Astrocyte (in vitro differentiated cells and primary cell): ENCODE data around the gene RNF223. TPM values are rescaled to one million over a fixed set of nuclear protein-coding genes. Genes with fewer than 3 reads are reported as not detected.
"Not testable (repeated sequence)": the region's sequence is repeated elsewhere in the genome, so short reads cannot be mapped to it uniquely, and the experiment has no call there.

ENCODE experiments used
- DNase-seq: peaks from one replicate; pipeline ENCODE4 v3.0.0-alpha.2; 2010; ENCODE audit warnings: low read depth
- FAIRE-seq: peaks from 2 replicates; lab custom pipeline; 2011; peaks lifted over from hg19 to GRCh38; lab: Jason Lieb, UNC
- H2AFZ ChIP-seq: 2 replicates; pipeline ENCODE4 v1.6.0; 2012; ENCODE audit warnings: low read depth, low read length, inconsistent platforms
- H3K27ac ChIP-seq: 2 replicates; pipeline ENCODE4 v1.5.1; 2011; ENCODE audit warnings: low read depth, low read length, inconsistent platforms
- H3K27me3 ChIP-seq: 2 replicates; pipeline ENCODE4 v1.6.0; 2011; ENCODE audit warnings: low read length, inconsistent platforms; ENCODE audit not compliant: insufficient read depth
- H3K36me3 ChIP-seq: 2 replicates; pipeline ENCODE4 v1.5.1; 2011; ENCODE audit warnings: low read length, inconsistent platforms; ENCODE audit not compliant: insufficient read depth
- H3K4me1 ChIP-seq: 2 replicates; pipeline ENCODE4 v1.5.1; 2011; ENCODE audit warnings: low read length, inconsistent platforms; ENCODE audit not compliant: insufficient read depth
- H3K4me2 ChIP-seq: 2 replicates; pipeline ENCODE4 v1.6.0; 2012; ENCODE audit warnings: low read length, inconsistent platforms
- H3K4me3 ChIP-seq: 2 replicates; pipeline ENCODE4 v1.5.1; 2011; ENCODE audit warnings: low read depth, mild to moderate bottlenecking, low read length, inconsistent platforms; ENCODE audit not compliant: insufficient read depth
- H3K79me2 ChIP-seq: 2 replicates; pipeline ENCODE4 v1.6.0; 2012; ENCODE audit warnings: mild to moderate bottlenecking, low read length, inconsistent platforms; ENCODE audit not compliant: insufficient read depth
- H3K9ac ChIP-seq: 2 replicates; pipeline ENCODE4 v1.6.0; 2012; ENCODE audit warnings: mild to moderate bottlenecking, low read length, inconsistent platforms
- H3K9me3 ChIP-seq: 2 replicates; pipeline ENCODE4 v1.5.1; 2012; ENCODE audit warnings: low read depth, mild to moderate bottlenecking, low read length, inconsistent platforms; ENCODE audit not compliant: insufficient read depth
- H4K20me1 ChIP-seq: 2 replicates; pipeline ENCODE4 v1.6.0; 2012; ENCODE audit warnings: low read length, inconsistent platforms; ENCODE audit not compliant: insufficient read depth
- H3K27ac Mint-ChIP-seq: one replicate; pipeline ENCODE4 v1.8.0; 2021; ENCODE audit warnings: mild to moderate bottlenecking, mixed read lengths; ENCODE audit not compliant: unreplicated experiment
- H3K27me3 Mint-ChIP-seq: one replicate; pipeline ENCODE4 v1.8.0; 2021; ENCODE audit warnings: low read depth, mixed read lengths; ENCODE audit not compliant: unreplicated experiment
- H3K36me3 Mint-ChIP-seq: one replicate; pipeline ENCODE4 v1.8.0; 2021; ENCODE audit warnings: low read depth, mixed read lengths; ENCODE audit not compliant: unreplicated experiment
- H3K4me1 Mint-ChIP-seq: one replicate; pipeline ENCODE4 v1.8.0; 2021; ENCODE audit warnings: low read depth, mixed read lengths; ENCODE audit not compliant: unreplicated experiment
- H3K4me3 Mint-ChIP-seq: one replicate; pipeline ENCODE4 v1.8.0; 2021; ENCODE audit warnings: mild to moderate bottlenecking, moderate library complexity, mixed read lengths; ENCODE audit not compliant: unreplicated experiment
- H3K9me3 Mint-ChIP-seq: one replicate; pipeline ENCODE4 v1.8.0; 2021; ENCODE audit warnings: mild to moderate bottlenecking, mixed read lengths; ENCODE audit not compliant: unreplicated experiment
- CTCF ChIP-seq: IDR thresholded peaks from 2 replicates; pipeline ENCODE4 v1.5.1; 2011; ENCODE audit warnings: low read depth, mild to moderate bottlenecking, inconsistent platforms, low read length, moderate library complexity; ENCODE audit not compliant: insufficient read depth
- EZH2 ChIP-seq: IDR thresholded peaks from 2 replicates; pipeline ENCODE4 v1.6.1; 2012; ENCODE audit warnings: mild to moderate bottlenecking, low read length, inconsistent platforms; ENCODE audit not compliant: insufficient read depth
- total RNA-seq: library from RNA; stranded (reverse); gene quantifications from 2 replicates; pipeline ENCODE4 v1.2.1, GENCODE V29; 2021

RNF223 gene
- total RNA-seq, 1 donor from 2014 or later: 0.18 TPM

GRCh38 chr1:1106510-1107221 is 32.6 kb upstream of the RNF223 start:
- Mint-ChIP-seq H3K4me1 (peaks cover 1% of the 10 kb centered on the region), H3K36me3 (peaks cover 2% of the 10 kb centered on the region), H3K4me3 (no peak overlapping the region), H3K27me3 (no peaks in the 10 kb centered on the region), H3K9me3 (peaks cover 2% of the 10 kb centered on the region), H3K27ac (no peak overlapping the region)
- Histone ChIP-seq H3K27me3 (no peaks in the 10 kb centered on the region), H2AFZ (no peak overlapping the region), H3K27ac (no peak overlapping the region), H3K4me3 (no peak overlapping the region), H3K4me1 (no peaks in the 10 kb centered on the region), H4K20me1 (peaks cover 4% of the 10 kb centered on the region), H3K4me2 (no peak overlapping the region), H3K36me3 (no peaks in the 10 kb centered on the region), H3K9ac (no peak overlapping the region), H3K9me3 (no peaks in the 10 kb centered on the region), H3K79me2 (peaks cover 36% of the 10 kb centered on the region)
- DNase-seq (no peak), FAIRE-seq (no peak)
- TF ChIP-seq EZH2 (no peak), CTCF (no peak)

DNA sequence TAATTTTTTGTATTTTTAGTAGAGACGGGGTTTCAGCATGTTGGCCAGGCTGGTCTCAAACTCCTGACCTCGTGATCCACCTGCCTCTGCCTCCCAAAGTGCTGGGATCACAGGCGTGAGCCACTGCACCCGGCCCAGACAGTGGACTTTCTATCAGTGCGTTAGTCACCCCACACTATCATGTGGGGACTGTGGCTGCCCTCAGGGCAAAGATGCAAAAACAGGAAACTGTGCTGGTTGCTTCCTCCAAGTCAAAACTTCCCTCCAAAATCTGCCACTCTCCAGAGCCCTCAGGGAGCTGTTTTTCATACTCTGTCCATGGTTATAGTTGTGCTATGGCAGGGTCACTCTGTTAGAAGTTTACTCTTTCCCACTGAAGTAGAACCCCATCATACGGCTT is 30.0 kb upstream of the RNF223 start:
- not testable (repeated sequence) for H3K4me3 ChIP-seq, H3K27me3 ChIP-seq, H3K9me3 ChIP-seq, H2AFZ ChIP-seq, H3K27me3 Mint-ChIP-seq, H3K4me1 ChIP-seq, H3K36me3 Mint-ChIP-seq, H3K9me3 Mint-ChIP-seq, H3K27ac ChIP-seq, DNase-seq, FAIRE-seq, H3K9ac ChIP-seq, H3K4me3 Mint-ChIP-seq, H3K4me1 Mint-ChIP-seq, H3K4me2 ChIP-seq, H3K27ac Mint-ChIP-seq, H3K36me3 ChIP-seq, H4K20me1 ChIP-seq
- peaks cover 16% of the 10 kb centered on the region for H3K79me2 ChIP-seq

- H3K4me3 ChIP-seq: no peak overlapping the region
- peaks cover 14% of the 10 kb centered on the region for H3K79me2 ChIP-seq
- H3K4me1 Mint-ChIP-seq: peaks cover 1% of the 10 kb centered on the region
- FAIRE-seq: no peak
- H3K36me3 ChIP-seq: no peaks in the 10 kb centered on the region
- H3K4me3 Mint-ChIP-seq: no peak overlapping the region
- no peaks in the 10 kb centered on the region for H3K27me3 Mint-ChIP-seq
- peaks cover 12% of the 10 kb centered on the region for H3K9me3 Mint-ChIP-seq
- H3K9me3 ChIP-seq: no peaks in the 10 kb centered on the region
- H3K4me1 ChIP-seq: no peaks in the 10 kb centered on the region
- H3K36me3 Mint-ChIP-seq: peaks cover 7% of the 10 kb centered on the region
- H3K27ac ChIP-seq: no peak overlapping the region
- no peak for DNase-seq
- TF ChIP-seq CTCF: no peak
- no peak for TF ChIP-seq EZH2
- no peak overlapping the region for H3K4me2 ChIP-seq
- H2AFZ ChIP-seq: no peak overlapping the region
- H4K20me1 ChIP-seq: no peaks in the 10 kb centered on the region
- no peaks in the 10 kb centered on the region for H3K27me3 ChIP-seq
- no peak overlapping the region for H3K9ac ChIP-seq
- no peak overlapping the region for H3K27ac Mint-ChIP-seq
These were observed 27.4 kb upstream of the RNF223 start for GRCh38 chr1:1101503-1101902.
